Trophoblast cell (in vitro differentiated cells and primary cell): ENCODE measurements around the gene TSHZ2.

Experiments used
- DNase-seq, 2 donors: peaks; one replicate each; pipeline ENCODE4 v3.0.0-alpha.2; 2016
- H2AFZ ChIP-seq: 2 replicates; pipeline ENCODE4 v1.6.1; 2013; ENCODE audit warnings: low read length, moderate library complexity, mild to moderate bottlenecking; ENCODE audit not compliant: insufficient read depth, poor library complexity
- H2AK5ac ChIP-seq: 2 replicates; pipeline ENCODE4 v1.6.1; 2013; ENCODE audit warnings: mild to moderate bottlenecking, low read length
- H2BK120ac ChIP-seq: 2 replicates; pipeline ENCODE4 v1.6.1; 2013; ENCODE audit warnings: low read length, mild to moderate bottlenecking, moderate library complexity; ENCODE audit not compliant: insufficient read depth, poor library complexity
- H2BK12ac ChIP-seq: 2 replicates; pipeline ENCODE4 v1.6.1; 2013; ENCODE audit warnings: mild to moderate bottlenecking, low read length, moderate library complexity
- H2BK5ac ChIP-seq: 2 replicates; pipeline ENCODE4 v1.6.1; 2013; ENCODE audit warnings: low read length, low read depth, moderate library complexity, mild to moderate bottlenecking; ENCODE audit not compliant: poor library complexity
- H3K14ac ChIP-seq: 2 replicates; pipeline ENCODE4 v1.6.1; 2013; ENCODE audit warnings: mild to moderate bottlenecking, low read length
- H3K18ac ChIP-seq: 2 replicates; pipeline ENCODE4 v1.6.1; 2013; ENCODE audit warnings: mild to moderate bottlenecking, low read length
- H3K23ac ChIP-seq: 2 replicates; pipeline ENCODE4 v1.6.1; 2013; ENCODE audit warnings: low read length
- H3K27ac ChIP-seq: 2 replicates; pipeline ENCODE4 v1.5.1; 2013; ENCODE audit warnings: low read depth, mild to moderate bottlenecking, inconsistent platforms, low read length, moderate library complexity
- H3K27me3 ChIP-seq: 2 replicates; pipeline ENCODE4 v1.6.1; 2013; ENCODE audit warnings: inconsistent platforms, mild to moderate bottlenecking, low read length, moderate library complexity; ENCODE audit not compliant: insufficient read depth
- H3K36me3 ChIP-seq, 2 experiments: 1 replicate in 1 of 2; 2 replicates in 1 of 2; pipeline ENCODE4 v1.6.1; 2013; ENCODE audit warnings: low read length in 2 of 2, mild to moderate bottlenecking in 2 of 2, moderate library complexity in 1 of 2; ENCODE audit not compliant: insufficient read depth in 2 of 2, control insufficient read depth in 1 of 2
- H3K4ac ChIP-seq: 2 replicates; pipeline ENCODE4 v1.6.1; 2013; ENCODE audit warnings: low read depth, mild to moderate bottlenecking, low read length, moderate library complexity
- H3K4me1 ChIP-seq, 2 experiments: 1 replicate in 1 of 2; 2 replicates in 1 of 2; pipeline ENCODE4 v1.6.1; 2013; ENCODE audit warnings: low read length in 2 of 2, mild to moderate bottlenecking in 2 of 2, moderate library complexity in 1 of 2; ENCODE audit not compliant: insufficient read depth in 2 of 2, control insufficient read depth in 1 of 2
- H3K4me2 ChIP-seq: 2 replicates; pipeline ENCODE4 v1.6.1; 2013; ENCODE audit warnings: inconsistent platforms, mild to moderate bottlenecking, low read length, moderate library complexity
- H3K4me3 ChIP-seq: 2 replicates; pipeline ENCODE4 v1.5.1; 2013; ENCODE audit warnings: mild to moderate bottlenecking, low read depth, low read length, inconsistent platforms
- H3K79me1 ChIP-seq: one replicate; pipeline ENCODE4 v1.6.1; 2013; ENCODE audit warnings: low read length
- H3K79me2 ChIP-seq: 2 replicates; pipeline ENCODE4 v1.6.1; 2013; ENCODE audit warnings: low read length, mild to moderate bottlenecking; ENCODE audit not compliant: control insufficient read depth, insufficient read depth, poor library complexity
- H3K9ac ChIP-seq: 2 replicates; pipeline ENCODE4 v1.6.1; 2013; ENCODE audit warnings: mild to moderate bottlenecking, low read length
- H3K9me3 ChIP-seq: 2 replicates; pipeline ENCODE4 v1.6.1; 2013; ENCODE audit warnings: low read depth, mild to moderate bottlenecking, control low read depth, inconsistent platforms, low read length; ENCODE audit not compliant: insufficient read depth
- H4K12ac ChIP-seq: 2 replicates; pipeline ENCODE4 v1.6.1; 2013; ENCODE audit warnings: low read depth, mild to moderate bottlenecking, low read length, moderate library complexity
- H4K8ac ChIP-seq: 2 replicates; pipeline ENCODE4 v1.6.1; 2013; ENCODE audit warnings: low read depth, mild to moderate bottlenecking, low read length, moderate library complexity
- H4K91ac ChIP-seq: one replicate; pipeline ENCODE4 v1.6.1; 2013; ENCODE audit warnings: low read depth, mild to moderate bottlenecking, low read length, moderate library complexity
- WGBS: extraction: QIAGEN DNeasy Blood & Tissue Kit; methylation state at CpG from one replicate; pipeline ENCODE4 v1.1.7; 2013; ENCODE audit warnings: missing lambda C conversion rate; ENCODE audit not compliant: insufficient read length, insufficient coverage; ENCODE audit errors: extremely low coverage; 5-methylcytosine and 5-hydroxymethylcytosine counted together

TSHZ2 gene

DNA sequence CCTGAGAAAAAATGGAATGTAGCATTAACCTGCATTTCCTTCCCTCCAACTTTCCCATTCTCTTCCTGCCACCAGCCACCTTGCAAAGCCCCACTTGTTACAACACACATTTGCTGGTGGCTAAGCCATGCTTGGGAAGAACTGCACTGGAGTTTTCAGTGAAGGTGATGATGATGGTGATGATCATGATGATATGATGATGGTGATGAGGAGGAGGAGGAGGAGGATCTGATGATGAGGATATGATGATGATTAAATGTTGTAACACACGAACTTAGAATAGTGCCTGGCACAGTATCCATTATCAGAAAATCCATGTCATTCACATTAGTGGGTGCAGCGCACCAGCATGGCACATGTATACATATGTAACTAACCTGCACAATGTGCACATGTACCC, 297.2 kb downstream of the TSHZ2 start:
- Histone ChIP-seq H3K4me2 (no peak overlapping the region), H2AFZ (no peak overlapping the region), H3K36me3 (no peaks in the 10 kb centered on the region), H3K9me3 (no peaks in the 10 kb centered on the region), H2BK120ac (no peak overlapping the region), H3K79me1 (no peaks in the 10 kb centered on the region), H4K91ac (no peak overlapping the region), H3K14ac (no peak overlapping the region), H3K4me1 (no peaks in the 10 kb centered on the region), H4K12ac (no peak overlapping the region), H3K9ac (no peak overlapping the region), H4K8ac (no peak overlapping the region), H3K27me3 (no peaks in the 10 kb centered on the region), H2AK5ac (no peak overlapping the region), H3K18ac (no peak overlapping the region), H3K27ac (no peak overlapping the region), H2BK5ac (no peak overlapping the region), H3K23ac (no peak overlapping the region), H3K4ac (no peak overlapping the region), H2BK12ac (no peak overlapping the region), H3K79me2 (no peaks in the 10 kb centered on the region), H3K4me3 (no peak overlapping the region)
- DNase-seq = no peak
- WGBS = no CpG with 5 or more reads among the region's 2 CpGs

DNA sequence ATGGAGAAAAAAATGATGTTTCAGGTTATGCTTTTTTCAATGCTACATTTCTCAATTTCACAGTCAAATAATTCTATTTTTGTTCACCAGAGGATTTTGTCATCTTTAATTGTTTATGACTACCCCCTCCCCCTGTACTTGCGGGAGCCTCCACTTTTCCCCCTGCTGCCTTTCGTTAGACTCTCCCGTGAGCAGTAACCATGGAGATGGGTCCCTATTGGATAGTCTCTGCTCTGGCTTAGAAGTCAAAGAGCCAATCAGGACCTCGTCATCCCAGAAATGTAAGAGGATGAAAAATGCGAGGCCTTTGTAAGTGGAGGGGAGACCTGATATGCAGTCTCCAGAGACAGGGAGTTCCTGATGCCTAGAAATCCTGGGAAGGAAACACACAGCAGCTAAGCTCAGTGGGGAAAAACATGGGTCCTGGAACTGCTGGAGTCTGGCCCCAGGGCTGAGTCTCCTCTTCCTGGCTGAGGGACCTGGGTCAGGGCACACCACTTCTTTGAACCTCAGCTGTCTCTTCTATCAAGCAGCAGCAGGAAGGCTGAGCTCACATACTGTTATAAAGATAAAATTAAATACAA, 298.7 kb downstream of the TSHZ2 start:
- H3K36me3 ChIP-seq = no peaks in the 10 kb centered on the region
- H3K79me1 ChIP-seq = no peaks in the 10 kb centered on the region
- H3K14ac ChIP-seq = no peak overlapping the region
- H2BK12ac ChIP-seq = no peak overlapping the region
- no peak overlapping the region for H3K23ac ChIP-seq
- H3K18ac ChIP-seq = no peak overlapping the region
- WGBS = no CpG with 5 or more reads among the region's 5 CpGs
- H3K4me1 ChIP-seq = no peaks in the 10 kb centered on the region
- no peak overlapping the region for H4K12ac ChIP-seq
- no peaks in the 10 kb centered on the region for H3K79me2 ChIP-seq
- no peak overlapping the region for H2BK5ac ChIP-seq
- no peaks in the 10 kb centered on the region for H3K9me3 ChIP-seq
- no peak overlapping the region for H3K4me2 ChIP-seq
- no peaks in the 10 kb centered on the region for H3K27me3 ChIP-seq
- H2AFZ ChIP-seq = no peak overlapping the region
- no peak overlapping the region for H3K4ac ChIP-seq
- DNase-seq = no peak
- no peak overlapping the region for H3K9ac ChIP-seq
- H3K27ac ChIP-seq = no peak overlapping the region
- H4K91ac ChIP-seq = no peak overlapping the region
- no peak overlapping the region for H2AK5ac ChIP-seq
- no peak overlapping the region for H4K8ac ChIP-seq
- no peak overlapping the region for H2BK120ac ChIP-seq
- H3K4me3 ChIP-seq = no peak overlapping the region

DNA sequence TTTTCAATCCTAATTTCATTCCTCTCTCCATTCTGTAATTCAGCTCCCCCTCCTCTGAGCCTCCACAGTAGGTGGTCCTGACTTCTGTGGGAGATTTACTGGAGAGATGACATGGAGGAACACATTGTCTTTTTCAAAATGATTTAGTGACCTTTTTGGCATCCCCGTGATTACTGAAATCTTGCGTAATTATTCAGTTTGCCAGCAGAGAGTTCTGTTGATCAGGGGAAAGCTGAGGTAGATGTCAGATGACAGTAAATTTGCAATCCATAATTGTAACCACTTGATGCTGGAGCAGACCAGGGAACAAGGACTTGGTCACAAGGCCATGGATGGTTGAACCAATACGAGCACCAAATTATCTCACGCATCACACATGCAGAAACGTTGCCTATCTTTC, 302.2 kb downstream of the TSHZ2 start:
- WGBS = no CpG with 5 or more reads among the region's 5 CpGs
- no peak overlapping the region for H2AFZ ChIP-seq

DNA sequence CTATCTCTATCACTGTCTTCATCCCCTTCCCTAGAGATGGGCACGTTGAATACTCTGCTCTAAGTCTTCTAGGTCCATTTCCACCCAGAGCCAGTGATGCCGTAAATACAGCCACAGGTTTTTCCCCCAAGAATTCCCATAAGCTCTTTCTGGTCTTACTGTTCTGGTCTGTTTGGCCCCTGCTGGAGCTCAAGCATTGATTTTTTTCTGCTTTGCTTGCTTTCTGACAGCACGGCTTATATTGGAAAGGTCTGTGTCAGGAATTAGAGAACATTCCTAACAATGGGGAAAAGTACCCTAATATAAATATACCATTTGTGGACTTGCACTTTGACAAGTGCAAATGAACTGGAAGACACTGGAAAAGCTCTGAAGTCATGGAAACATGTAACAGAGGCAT, 302.6 kb downstream of the TSHZ2 start:
- H2AFZ ChIP-seq = no peak overlapping the region
- no peak overlapping the region for H2BK12ac ChIP-seq
- H3K79me2 ChIP-seq = no peaks in the 10 kb centered on the region
- H3K23ac ChIP-seq = no peak overlapping the region
- H2AK5ac ChIP-seq = no peak overlapping the region
- H3K4me3 ChIP-seq = no peak overlapping the region
- no peak overlapping the region for H4K12ac ChIP-seq
- no peak overlapping the region for H4K8ac ChIP-seq
- no peak overlapping the region for H2BK120ac ChIP-seq
- H3K4me2 ChIP-seq = no peak overlapping the region
- H3K4ac ChIP-seq = no peak overlapping the region
- no CpG with 5 or more reads among the region's 3 CpGs for WGBS
- H3K18ac ChIP-seq = no peak overlapping the region
- no peaks in the 10 kb centered on the region for H3K27me3 ChIP-seq
- H3K4me1 ChIP-seq = no peaks in the 10 kb centered on the region
- H3K9ac ChIP-seq = no peak overlapping the region
- no peak overlapping the region for H2BK5ac ChIP-seq
- H3K36me3 ChIP-seq = no peaks in the 10 kb centered on the region
- no peaks in the 10 kb centered on the region for H3K79me1 ChIP-seq
- no peak overlapping the region for H3K27ac ChIP-seq
- no peak overlapping the region for H3K14ac ChIP-seq
- H4K91ac ChIP-seq = no peak overlapping the region
- no peaks in the 10 kb centered on the region for H3K9me3 ChIP-seq
- no peak for DNase-seq

More for the DNA sequence above, 302.2 kb downstream of the TSHZ2 start:
- Histone ChIP-seq H2BK5ac (no peak overlapping the region), H4K8ac (no peak overlapping the region), H3K4me2 (no peak overlapping the region), H3K79me2 (no peaks in the 10 kb centered on the region), H4K12ac (no peak overlapping the region), H3K18ac (no peak overlapping the region), H3K9ac (no peak overlapping the region), H3K27me3 (no peaks in the 10 kb centered on the region), H3K79me1 (no peaks in the 10 kb centered on the region), H3K36me3 (no peaks in the 10 kb centered on the region), H2AK5ac (no peak overlapping the region), H3K23ac (no peak overlapping the region), H2BK12ac (no peak overlapping the region), H3K4ac (no peak overlapping the region), H3K4me3 (no peak overlapping the region), H3K27ac (no peak overlapping the region), H4K91ac (no peak overlapping the region), H3K14ac (no peak overlapping the region), H3K9me3 (no peaks in the 10 kb centered on the region), H3K4me1 (no peaks in the 10 kb centered on the region), H2BK120ac (no peak overlapping the region)
- DNase-seq = no peak
